HG02588 (cell line): ENCODE results near the gene ADAMTS15.

ENCODE experiments used
- ATAC-seq: cut with Tn5 transposase; IDR thresholded peaks from one replicate; pipeline ENCODE4 v1.9.1; 2021; ENCODE audit warnings: mild to moderate bottlenecking, moderate library complexity; ENCODE audit not compliant: unreplicated experiment

Gene ADAMTS15

DNA sequence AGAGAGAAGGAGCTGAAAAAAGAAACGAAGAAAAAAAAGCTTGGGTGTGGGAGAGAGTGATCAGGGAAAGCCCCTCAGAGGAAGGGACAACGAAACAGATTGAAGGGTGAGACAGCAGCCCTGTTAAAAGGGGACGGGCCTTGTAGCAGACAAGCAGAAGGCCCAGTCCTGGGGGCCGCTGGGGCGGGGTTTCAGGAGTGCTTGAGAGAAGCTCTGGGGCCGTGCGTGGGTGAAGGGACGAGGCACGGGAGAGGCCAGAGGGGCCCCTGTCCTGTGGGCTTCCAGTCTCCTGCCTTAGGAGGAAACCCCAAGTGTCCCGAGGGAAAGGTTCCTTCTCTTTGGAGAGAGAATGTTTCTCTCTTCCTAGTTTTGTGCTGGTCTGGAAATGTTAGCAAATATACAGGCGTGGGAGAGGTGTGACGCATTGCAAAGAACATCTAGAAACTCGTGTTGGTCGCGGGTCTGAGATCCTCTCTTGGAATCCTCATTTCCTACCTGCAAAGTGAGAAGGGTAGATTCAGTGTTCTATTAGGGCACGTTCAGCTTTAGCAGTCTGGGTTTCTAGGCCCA, 28.6 kb downstream of the ADAMTS15 start:
- no peak for ATAC-seq

DNA sequence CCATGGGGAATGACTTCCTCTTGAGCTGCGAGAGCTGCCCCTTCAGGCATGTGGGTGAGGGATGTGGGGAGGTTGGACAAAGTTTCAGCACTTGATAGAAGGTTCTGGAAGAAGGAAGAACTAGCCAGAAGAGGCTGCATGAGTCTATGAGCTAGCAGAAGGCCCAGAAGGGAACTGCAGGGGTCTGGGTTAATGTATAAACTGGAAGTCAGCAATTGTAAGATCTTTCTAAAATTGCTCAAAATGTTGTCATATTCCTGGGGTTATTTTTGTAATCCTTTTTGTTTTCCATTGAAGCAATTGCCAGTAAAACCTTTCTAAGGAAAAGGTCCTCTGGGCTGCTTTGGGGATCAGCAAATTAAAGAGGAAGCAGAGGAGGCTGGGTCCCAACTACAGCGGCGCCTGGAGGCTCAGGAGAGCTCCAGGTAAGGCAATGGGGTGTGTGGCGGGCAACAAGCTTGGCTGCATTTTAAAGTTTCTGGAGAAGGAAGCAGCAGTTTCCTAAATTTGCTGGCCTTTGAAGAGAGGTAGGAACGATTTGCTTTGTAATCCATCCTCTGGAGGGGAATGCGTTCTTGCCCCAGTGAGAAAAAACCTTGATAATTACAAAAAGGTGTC, 29.2 kb downstream of the ADAMTS15 start:
- no peak for ATAC-seq

DNA sequence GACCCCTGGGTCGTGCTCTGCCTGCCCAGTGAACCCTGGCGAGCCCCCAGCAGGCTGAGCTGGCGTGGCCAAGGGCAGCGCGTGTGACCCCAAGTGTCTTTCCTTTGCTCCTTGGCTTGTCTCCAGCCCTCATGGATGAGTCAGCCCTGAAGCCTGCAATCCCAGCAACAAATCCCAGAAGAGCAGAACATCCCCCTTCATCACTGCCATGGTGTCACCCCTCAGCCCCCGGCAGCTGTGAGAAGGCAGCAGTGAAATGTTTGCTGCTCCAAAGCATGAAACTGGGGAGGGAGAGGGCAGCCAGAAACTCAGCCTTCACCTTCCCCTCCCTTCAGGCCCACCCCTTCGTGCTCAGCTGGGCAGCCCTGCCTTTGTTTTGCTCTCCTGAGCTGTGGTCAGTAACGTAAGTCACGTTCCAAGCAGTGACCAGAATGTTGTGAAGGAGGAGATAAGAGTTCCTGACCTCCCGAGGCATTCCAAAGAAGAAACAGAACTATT, 29.8 kb downstream of the ADAMTS15 start:
- ATAC-seq: no peak

DNA sequence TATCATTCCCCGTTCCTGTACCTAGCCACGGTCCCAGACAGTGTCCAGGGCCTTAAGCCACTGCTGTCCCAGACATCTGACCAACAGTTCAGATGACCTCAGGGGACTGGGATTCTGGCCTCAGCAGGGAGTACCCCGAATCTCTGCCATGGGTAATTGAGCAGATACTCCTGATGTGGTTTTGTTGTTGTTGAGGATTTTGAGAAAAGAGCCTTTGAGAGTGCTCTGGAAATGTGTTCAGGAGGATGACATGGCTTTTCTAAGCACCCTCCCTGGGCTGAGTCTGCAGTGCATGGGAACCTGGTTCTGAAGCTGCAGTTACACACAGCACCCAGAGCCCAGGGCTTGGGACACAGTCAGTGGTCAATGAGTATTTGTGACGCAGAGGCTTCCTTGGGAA, 30.4 kb downstream of the ADAMTS15 start:
- ATAC-seq: no peak

DNA sequence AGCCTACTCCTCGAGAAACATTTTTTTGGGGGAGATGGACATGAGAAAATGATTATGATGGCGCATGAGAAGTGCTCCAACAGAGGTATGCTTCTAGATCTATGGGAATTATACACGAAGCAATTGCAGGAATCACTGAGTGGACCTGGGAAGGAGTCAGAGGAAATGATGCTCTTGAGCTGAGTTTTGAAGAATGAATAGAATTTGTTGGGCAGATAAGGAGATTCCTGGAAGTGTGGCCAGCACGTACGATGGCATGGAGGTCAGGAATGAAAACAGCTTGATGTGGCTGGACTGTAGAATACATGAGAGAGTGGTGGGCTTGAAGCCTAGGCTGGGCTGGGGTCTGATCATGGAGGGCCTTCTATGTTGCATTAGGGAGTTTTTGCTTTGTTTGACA, 31.7 kb downstream of the ADAMTS15 start:
- no peak for ATAC-seq

DNA sequence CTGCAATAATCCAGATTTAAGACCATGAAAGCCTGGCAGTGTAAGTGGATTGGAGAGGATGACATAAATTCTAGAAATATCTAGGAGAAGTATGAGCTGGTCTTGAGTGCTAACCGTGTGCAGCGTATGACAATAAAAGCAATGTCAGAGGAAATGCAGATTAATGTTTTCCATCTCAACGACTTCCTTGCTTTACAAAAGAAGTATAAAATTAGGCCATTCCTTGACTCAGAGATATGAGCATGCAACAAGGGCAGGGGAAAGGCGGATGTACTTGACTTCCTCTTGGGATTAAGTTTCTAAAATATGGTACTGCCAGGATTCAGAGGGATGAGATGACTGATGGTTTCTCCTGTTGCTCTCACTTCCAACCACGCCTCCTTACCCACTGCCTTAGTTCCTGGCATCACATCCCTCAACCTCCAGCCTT, 32.3 kb downstream of the ADAMTS15 start:
- ATAC-seq: no peak

DNA sequence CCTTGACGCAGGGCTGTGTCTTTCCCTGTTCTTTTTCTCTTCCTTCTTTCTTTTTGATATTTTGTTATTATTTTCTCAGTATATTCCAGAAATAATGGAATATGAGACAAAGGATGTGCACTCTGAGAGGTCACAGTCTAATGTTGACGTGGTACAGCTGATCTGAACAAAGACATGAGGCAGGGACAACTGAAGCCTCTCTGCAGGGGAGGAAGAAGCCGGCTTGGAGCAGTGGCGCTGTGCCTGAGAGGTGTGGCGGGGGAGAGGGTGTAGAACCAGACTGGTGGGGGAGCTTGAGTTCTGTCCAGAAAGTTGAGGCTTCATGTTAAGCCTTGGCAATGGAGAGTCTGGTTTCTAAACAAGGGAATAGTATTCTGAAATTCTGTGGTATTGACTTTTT, 34.7 kb downstream of the ADAMTS15 start:
- no peak for ATAC-seq

DNA sequence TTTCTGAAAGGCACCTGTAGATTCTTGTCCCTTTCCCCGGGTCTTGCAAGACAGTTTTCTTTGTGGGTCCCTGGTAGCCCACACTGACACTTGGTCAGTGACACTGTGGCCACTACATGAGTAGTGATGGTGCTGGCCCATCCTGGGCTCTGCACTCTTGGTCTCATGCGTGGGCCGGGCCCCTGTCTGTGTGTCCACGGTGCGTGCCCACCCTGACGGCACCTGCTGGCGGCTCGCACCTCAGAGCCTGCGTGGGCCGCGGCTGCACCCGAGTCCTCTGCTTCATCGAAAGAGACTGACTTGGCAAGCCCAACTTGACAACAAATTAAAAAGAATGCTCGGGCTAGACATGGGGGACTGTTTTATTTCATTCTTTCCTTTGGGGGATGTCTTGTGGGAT, 37.5 kb downstream of the ADAMTS15 start:
- ATAC-seq: no peak

DNA sequence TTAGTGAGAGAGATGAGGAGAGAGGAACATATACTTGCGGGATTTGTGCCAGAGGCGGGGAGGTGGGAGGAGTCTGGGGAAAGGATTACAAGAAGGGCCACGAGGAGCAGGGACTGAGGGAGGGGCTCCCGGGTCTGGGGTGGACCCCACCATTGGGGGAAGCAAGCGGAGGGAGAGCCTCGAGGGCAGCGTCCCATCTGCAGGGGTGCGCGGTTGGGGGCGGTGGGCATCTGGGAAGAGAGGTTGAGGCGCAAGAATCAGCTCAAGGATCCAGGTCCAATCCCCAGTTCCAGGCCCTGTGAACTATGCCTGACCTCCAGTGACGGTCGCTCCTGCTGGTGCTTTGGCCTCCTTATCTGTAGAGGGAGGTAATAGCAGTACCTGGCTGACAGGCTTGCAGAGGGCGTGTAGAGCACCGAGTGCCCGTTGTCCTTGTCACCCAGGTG, 38.0 kb downstream of the ADAMTS15 start:
- no peak for ATAC-seq

DNA sequence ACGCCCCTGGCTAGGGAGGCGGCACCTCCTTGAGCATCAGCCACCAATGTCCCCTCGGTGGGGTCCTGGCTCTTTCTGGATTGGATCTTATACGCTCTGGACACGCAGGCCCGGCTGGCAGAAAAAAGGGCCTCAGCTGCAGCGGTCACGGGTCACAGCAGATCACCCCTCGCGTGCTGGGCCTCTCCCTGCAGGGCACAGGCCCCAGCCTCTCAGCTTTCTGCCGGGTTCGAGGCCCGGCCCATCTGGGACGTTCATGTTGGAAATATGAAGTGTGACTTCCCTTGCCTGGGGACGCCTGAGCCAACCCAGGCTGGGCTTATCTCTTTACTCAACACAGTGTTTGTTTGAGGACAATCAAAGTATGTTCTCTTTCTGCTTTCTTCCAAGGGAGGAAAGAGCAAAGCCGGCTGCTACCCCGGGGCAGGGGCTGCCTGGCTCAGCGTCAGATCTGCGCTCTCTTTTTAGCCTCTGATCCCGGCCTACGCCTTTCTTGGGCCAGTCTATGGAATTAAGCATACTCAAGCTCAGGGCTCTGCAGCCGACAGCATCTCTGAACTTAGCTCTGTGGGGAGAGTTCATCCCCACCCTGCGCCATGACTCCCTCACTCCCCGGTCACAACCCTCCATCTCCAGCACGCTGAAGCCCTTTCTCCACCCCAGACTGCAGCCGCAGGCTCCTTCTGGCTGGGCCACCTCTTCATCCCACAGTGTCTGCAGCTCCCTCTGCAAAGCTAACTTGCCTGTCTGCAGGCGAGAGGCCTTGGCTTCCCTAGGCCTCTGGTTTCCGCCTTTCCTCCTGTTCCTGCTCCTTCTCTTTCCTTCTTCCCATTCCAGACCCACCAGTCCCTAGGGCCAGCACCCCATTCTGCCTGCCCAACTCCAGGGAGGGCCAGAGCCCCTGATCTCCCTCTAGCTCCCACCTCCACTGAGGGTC, 38.8 kb downstream of the ADAMTS15 start:
- ATAC-seq: no peak

DNA sequence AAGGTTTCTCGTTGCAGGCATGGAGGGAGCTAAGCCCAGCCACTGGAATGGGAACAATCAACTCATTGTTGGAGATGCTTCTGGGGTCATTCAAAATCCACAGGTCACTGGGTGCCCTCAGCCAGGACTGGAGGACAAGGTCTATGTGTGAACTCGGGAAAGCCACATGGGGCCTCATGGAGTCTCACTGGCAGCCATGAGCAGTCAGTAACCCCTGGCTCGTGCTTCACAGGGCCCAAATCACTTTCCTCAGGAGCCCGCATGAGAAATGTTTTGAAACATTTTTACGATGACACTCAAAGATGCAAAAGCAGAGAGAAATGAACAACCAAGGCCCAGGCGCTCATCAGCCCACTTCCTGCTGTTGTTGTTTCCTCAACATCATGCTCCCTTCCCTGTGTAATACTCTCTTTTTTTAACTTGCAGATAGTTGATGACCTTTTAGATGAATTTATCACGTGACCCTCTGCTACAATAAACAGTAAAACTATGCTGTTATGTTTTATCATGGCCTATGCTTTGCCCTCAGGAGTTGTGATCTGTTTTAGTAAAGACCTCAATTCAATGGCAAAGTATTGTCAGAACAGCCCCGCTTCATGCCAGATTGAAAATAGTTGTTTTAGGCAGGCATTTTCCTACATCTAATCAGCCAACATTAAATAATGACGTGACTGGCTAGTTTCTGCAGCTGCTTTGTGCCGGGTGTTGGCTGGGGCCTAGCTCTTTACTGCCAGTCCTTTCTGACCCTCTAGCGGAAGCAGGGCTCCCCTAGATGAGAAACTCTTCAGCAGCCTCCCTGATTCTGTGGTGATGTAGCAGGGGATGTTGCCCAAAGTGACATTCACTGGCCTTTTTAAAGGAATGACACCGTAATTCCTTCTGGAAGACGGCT, 39.7 kb downstream of the ADAMTS15 start:
- ATAC-seq: no peak

DNA sequence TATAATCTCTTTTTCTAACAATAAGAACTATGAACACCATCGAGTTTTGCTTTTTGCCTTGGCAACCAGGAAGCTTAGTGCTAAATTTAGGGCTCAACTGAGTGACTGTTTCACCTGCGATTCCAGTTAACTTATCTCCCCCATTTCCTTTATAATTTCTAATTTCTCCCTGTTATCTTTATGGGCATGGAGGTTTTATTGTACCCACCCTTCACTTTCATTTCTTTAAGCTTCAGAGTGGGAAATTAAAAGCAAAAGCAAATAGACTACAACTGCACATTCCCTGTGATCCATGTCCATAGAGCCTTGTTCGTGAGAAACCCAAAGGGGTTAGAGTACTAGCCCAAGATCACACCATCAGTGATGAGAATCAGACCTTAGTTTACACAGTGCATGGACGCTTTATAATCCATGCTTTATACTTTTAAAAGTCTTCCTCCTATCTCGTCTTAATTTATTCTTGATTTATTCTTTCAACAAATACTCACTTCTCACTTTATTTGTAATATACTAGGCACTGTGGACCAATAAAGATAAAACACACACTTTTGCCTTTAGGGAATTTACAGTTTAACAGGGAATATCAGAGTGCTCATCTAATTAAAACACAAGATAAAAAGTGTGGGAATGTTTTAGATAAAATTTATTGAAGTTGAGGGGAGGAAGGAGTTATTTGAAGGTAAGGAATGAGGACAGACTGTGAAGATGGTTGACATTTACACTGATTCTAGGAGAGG, 40.6 kb downstream of the ADAMTS15 start:
- no peak for ATAC-seq

DNA sequence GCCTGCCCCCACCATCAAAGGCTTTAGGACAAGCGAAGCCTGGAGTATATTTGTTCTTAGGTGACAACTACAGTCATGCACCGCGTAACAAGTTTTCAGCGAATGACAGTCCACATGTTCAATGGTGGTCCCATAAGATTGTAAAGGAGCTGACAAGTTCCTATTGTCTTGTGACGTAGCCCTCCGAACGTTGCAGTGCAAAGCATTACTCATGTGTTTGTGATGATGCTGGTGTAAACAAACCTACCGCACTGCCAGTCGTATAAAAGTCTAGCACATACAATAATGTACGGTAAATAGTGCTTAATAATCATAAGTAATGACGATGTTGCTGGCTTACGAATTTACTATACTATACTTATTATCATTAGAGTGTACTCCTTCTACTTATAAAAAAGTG, 41.3 kb downstream of the ADAMTS15 start:
- ATAC-seq: no peak

DNA sequence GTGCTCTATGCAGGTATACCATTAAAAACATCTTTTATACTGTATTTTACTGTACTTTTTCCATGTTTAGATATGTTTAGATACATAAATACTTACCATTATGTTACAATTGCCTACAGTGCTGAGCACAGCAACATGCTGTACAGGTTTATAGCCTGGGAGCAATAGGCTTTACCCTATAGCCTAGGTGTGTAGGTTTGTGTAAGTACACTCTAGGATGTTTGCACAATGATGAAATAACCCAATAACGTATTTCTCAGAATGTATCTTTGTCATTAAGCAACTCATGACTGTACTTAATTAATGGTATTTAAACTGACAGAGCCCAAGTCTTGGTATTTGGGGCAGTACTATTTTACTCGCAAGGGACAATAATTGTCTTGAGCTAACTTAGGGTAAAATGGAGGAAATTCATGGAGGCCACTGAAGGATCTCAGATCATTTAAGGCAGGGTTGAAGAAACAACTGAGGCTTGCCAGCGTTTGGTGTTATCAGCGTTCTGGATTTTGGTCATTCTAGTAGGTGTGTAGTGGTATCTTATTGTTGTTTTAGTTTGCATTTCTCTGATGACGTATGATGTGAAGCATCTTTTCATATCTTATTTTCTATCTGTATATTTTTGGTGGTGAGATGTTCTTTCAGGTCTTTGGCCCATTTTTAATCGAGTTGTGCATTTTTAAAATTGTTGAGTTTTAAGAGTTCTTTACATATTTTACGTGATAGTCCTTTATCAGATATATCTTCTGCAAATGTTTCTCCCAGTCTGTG, 42.4 kb downstream of the ADAMTS15 start:
- no peak for ATAC-seq

DNA sequence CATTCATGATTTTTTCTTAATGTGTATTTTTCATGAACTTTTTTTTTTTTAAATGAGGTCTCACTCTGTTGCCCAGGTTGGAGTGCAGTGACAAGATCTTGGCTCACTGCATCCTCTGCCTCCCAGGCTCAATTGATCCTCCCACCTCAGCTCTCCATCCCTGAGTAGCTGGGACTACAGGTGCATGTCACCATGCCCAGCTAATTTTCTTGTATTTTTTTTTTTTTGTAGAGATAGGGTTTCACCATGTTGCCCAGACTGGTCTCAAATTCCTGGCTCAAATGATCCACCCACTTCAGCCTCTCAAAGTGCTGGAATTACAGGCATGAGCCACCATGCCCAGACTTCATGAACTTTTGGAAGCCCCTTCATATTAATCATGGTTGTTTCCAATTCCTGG, 49.7 kb downstream of the ADAMTS15 start:
- no peak for ATAC-seq

DNA sequence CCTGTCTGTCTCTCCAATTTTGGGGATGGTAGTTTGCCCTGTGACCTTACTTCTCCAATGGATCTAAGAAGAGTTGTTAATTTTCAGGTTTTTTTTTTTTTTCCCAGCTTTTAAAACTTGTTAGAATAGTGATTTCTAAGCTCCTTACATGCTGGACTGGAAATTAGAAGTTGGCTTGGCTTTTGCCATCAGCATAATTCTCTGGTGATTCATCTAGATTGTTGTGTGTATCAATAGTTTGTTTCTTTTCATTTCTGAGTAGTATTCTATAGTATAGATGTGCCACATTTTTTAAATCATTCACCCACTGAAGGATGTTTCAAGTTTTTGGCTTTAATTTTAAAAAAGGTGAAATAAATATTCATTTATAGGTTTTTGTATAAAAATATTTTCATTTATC, 51.4 kb downstream of the ADAMTS15 start:
- no peak for ATAC-seq

DNA sequence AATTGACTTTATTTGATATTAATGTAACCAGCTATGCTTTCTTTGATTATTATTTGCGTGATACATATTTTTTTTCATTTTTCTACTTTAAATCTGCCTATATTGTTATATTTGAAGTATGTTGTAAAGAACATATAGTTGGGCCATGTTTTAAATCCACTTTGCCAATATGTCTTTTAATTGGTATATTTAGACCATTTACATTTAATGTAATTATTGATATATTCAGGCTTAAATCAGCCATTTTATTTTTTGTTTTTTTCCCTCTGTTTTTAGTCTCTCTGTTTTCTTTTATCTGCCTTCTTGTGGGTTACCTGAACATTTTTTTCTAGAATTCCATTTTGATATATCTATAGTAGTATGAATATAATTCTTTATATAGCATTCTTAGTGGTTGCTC, 55.9 kb downstream of the ADAMTS15 start:
- no peak for ATAC-seq

DNA sequence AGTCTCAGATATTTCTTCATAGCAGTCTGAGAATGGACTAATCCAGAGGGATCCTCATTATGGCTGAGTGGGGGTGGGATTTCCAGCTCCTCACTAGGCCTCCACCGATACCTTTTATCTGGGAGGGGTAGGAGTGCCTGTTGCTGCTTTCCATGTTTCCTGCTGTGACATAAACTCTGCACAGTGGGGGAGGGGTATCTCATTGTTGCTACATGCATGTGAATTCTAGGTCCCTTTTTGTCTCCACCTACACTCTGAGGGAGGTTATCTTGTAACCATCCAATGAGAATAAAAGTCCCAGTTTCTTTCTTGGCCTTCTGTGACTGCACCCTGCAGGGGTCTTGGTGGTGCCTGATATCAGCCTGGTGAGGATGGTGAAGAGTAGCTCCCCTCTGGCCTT, 60.5 kb downstream of the ADAMTS15 start:
- ATAC-seq: no peak

DNA sequence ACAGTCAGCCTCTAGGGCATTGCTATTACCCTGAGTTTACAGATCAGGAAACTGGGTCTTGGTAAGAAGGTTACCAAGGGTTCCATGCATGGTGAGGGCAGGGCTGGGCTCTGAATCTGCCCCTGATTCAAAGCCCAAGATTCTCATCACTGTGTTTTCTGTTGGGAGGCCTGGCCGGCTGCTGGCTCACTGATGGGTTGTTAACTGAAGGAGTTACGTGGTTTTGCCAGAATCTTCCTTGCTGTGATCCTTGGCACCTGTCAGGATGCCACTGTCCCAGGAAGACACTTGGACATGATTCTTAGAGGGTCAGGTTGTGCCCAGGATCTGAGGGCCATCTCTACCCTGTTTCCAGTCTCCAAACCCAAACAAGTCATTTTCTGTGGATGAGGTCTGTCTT, 61.5 kb downstream of the ADAMTS15 start:
- no peak for ATAC-seq
